HepG2 (cell line): Measurements from ENCODE around the gene AUNIP. TPM values are rescaled to one million over a fixed set of nuclear protein-coding genes. Genes with fewer than 3 reads are reported as not detected.

Experiments
- ATAC-seq: fragments of 200-7000 bp; cut with Tn5 transposase; 3 replicates; pipeline ENCODE4 v1.9.1; 2020; ENCODE audit warnings: mild to moderate bottlenecking, moderate library complexity
- BruUV-seq: library from RNA; stranded (reverse); fragments of 400-500 nt; replicated peaks from 2 replicates; lab custom pipeline; 2021; lab: Mats Ljungman, UMichigan
- CTCF ChIA-PET: fragments of 300-600 bp; formaldehyde crosslinking; extraction: SDS; loops from one replicate; lab custom pipeline; 2021; ENCODE audit warnings: low total read pairs, inconsistent platforms, low intra/inter-chr PET ratio; lab: Yijun Ruan, JAX
- POLR2A ChIA-PET: fragments of 350-600 bp; sonication (Branson Sonifier 250); formaldehyde crosslinking; loops from one replicate; lab custom pipeline; 2020; ENCODE audit warnings: antibody characterized with exemption, inconsistent platforms; lab: Yijun Ruan, JAX
- DNase-seq: peaks from one replicate; pipeline ENCODE4 v3.0.0-alpha.2; 2015; ENCODE audit warnings: low spot score
- FAIRE-seq: peaks from 3 replicates; lab custom pipeline; 2011; peaks lifted over from hg19 to GRCh38; lab: Jason Lieb, UNC
- H2AFZ ChIP-seq: one replicate; pipeline ENCODE4 v1.6.1; 2011; ENCODE audit warnings: low read length, inconsistent platforms
- H3K27ac ChIP-seq: fragments of 300-600 bp; 3 replicates; pipeline ENCODE4 v1.8.0; 2011; ENCODE audit warnings: mixed run types, mild to moderate bottlenecking, mixed read lengths, low read length, inconsistent platforms; ENCODE audit not compliant: insufficient read depth; ENCODE audit errors: extremely low read length
- H3K27me3 ChIP-seq, 2 experiments: fragments of 200-600 bp in 1 of 2; 2 replicates in 1 of 2; 3 replicates in 1 of 2; pipeline versions ENCODE4 v1.6.0 to v1.8.0; 2011; ENCODE audit warnings: low read length in 2 of 2, mild to moderate bottlenecking in 2 of 2, moderate library complexity in 2 of 2, inconsistent platforms in 1 of 2; ENCODE audit not compliant: insufficient read depth in 2 of 2, control insufficient read depth in 1 of 2
- H3K36me3 ChIP-seq, 2 experiments: fragments of 200-600 bp in 1 of 2; replicated peaks in 1 of 2; 2 replicates in 1 of 2; 3 replicates in 1 of 2; pipeline versions ENCODE4 v1.5.1 to v1.8.0; 2011; ENCODE audit warnings: low read length in 2 of 2, inconsistent platforms in 1 of 2; ENCODE audit not compliant: insufficient read depth in 2 of 2, control insufficient read depth in 1 of 2
- H3K4me1 ChIP-seq: 2 replicates; pipeline ENCODE4 v1.5.1; 2012; ENCODE audit warnings: low read length, inconsistent platforms; ENCODE audit not compliant: insufficient read depth
- H3K4me2 ChIP-seq: 2 replicates; pipeline ENCODE4 v1.6.0; 2011; ENCODE audit warnings: low read depth, low read length, inconsistent platforms
- H3K4me3 ChIP-seq, 3 experiments: fragments of 200-600 bp in 1 of 3; sonication (generic), shearing (Covaris generic) in 1 of 3; replicated peaks in 1 of 3; 2 replicates each; pipeline ENCODE4 v1.5.1; 2011 to 2016; ENCODE audit warnings: low read length in 3 of 3, inconsistent platforms in 2 of 3, low read depth in 2 of 3, mild to moderate bottlenecking in 2 of 3, control low read depth in 1 of 3, mixed read lengths in 1 of 3; ENCODE audit not compliant: insufficient read depth in 1 of 3
- H3K79me2 ChIP-seq: one replicate; pipeline ENCODE4 v1.6.1; 2011; ENCODE audit warnings: low read length, inconsistent platforms; ENCODE audit not compliant: insufficient read depth
- H3K9ac ChIP-seq: 2 replicates; pipeline ENCODE4 v1.6.0; 2011; ENCODE audit warnings: mild to moderate bottlenecking, low read depth, low read length, inconsistent platforms; ENCODE audit not compliant: insufficient read depth
- H3K9me3 ChIP-seq: 2 replicates; pipeline ENCODE4 v1.5.1; 2012; ENCODE audit warnings: mild to moderate bottlenecking, low read length
- H4K20me1 ChIP-seq: 2 replicates; pipeline ENCODE4 v1.6.0; 2011; ENCODE audit warnings: inconsistent platforms, mild to moderate bottlenecking, low read length, moderate library complexity; ENCODE audit not compliant: insufficient read depth
- ATF1 ChIP-seq: IDR thresholded peaks from 2 replicates; pipeline ENCODE4 v1.6.1; 2016; ENCODE audit warnings: mild to moderate bottlenecking, control low read depth
- HNRNPK ChIP-seq: fragments of 200-400 bp; formaldehyde crosslinking; IDR thresholded peaks from 2 replicates; pipeline ENCODE4 v1.6.1; 2018; ENCODE audit warnings: low read length, low read depth, moderate library complexity, mild to moderate bottlenecking; ENCODE audit not compliant: poor library complexity, severe bottlenecking
- MTF1 ChIP-seq: sonication (generic); formaldehyde crosslinking; IDR thresholded peaks from 2 replicates; pipeline ENCODE4 v1.5.0; 2020; ENCODE audit warnings: missing genetic modification reagents
- MYC ChIP-seq: sonication (generic); formaldehyde crosslinking; IDR thresholded peaks from 2 replicates; pipeline ENCODE4 v1.9.0; 2021; ENCODE audit warnings: missing genetic modification reagents, borderline replicate concordance
- SATB2 ChIP-seq: sonication (generic); formaldehyde crosslinking; IDR thresholded peaks from 2 replicates; pipeline ENCODE4 v1.5.0; 2020; ENCODE audit warnings: missing genetic modification reagents
- SSRP1 ChIP-seq: IDR thresholded peaks from 2 replicates; pipeline ENCODE4 v1.6.1; 2016; ENCODE audit warnings: control low read depth
- ZNF720 ChIP-seq: sonication (generic); formaldehyde crosslinking; IDR thresholded peaks from 2 replicates; pipeline ENCODE4 v1.4.0; 2020; ENCODE audit warnings: missing genetic modification reagents
- WGBS: methylation state at CpG from one replicate; pipeline ENCODE4 v1.1.6; 2017; ENCODE audit warnings: low lambda C conversion rate; 5-methylcytosine and 5-hydroxymethylcytosine counted together
- in situ Hi-C: cut with HindIII; loops from 2 replicates; pipeline ENCODE4 v1.10.0; 2017; ENCODE audit warnings: low pct_unique_long_range_greater_than_20kb; ENCODE audit not compliant: extremely low pct_ligation_motif_present
- intact Hi-C: fragments of 100-400 bp; cut with micrococcal nuclease; formaldehyde crosslinking; loops from one replicate; pipeline ENCODE4 v1.10.0; 2022; ENCODE audit not compliant: unreplicated experiment
- polyA plus RNA-seq, 8 experiments: library from polyadenylated mRNA; depleted of rRNA in 3 of 8; stranded (reverse) in 7 of 8; unstranded in 1 of 8; fragments of >200 nt; fragmentation: Illumina TruSeq in 4 of 8; extraction: Trizol in 4 of 8; gene quantifications; 2 replicates each; pipeline versions ENCODE4 v1.2.1 to v1.2.3, GENCODE V29; 2011 to 2016; ENCODE audit warnings: low read depth in 4 of 8, missing spikeins in 1 of 8, mixed read lengths in 1 of 8; ENCODE audit not compliant: insufficient read depth in 1 of 8
- total RNA-seq, 5 experiments: library from RNA; depleted of rRNA; stranded (reverse); fragments of >200 nt; fragmentation: Illumina TruSeq; extraction: Trizol; gene quantifications; 2 replicates each; pipeline ENCODE4 v1.2.3, GENCODE V29; 2016; ENCODE audit warnings: low read depth in 1 of 5
- TF ChIP-seq, protein P1 (sequence below): sonication (generic); formaldehyde crosslinking; IDR thresholded peaks from 2 replicates; pipeline ENCODE4 v1.4.0; 2020; ENCODE audit warnings: missing genetic modification reagents
- TF ChIP-seq, protein P2 (sequence below): sonication (generic); formaldehyde crosslinking; IDR thresholded peaks from 2 replicates; pipeline ENCODE4 v1.9.0; 2021; ENCODE audit warnings: mild to moderate bottlenecking, missing genetic modification reagents

Gene AUNIP
- total and polyA plus RNA-seq, 2 of the 13 experiments (the other 11 are each of a cell fraction or from before 2014, with no cell fraction given): 3.8 to 12.3 TPM

DNA sequence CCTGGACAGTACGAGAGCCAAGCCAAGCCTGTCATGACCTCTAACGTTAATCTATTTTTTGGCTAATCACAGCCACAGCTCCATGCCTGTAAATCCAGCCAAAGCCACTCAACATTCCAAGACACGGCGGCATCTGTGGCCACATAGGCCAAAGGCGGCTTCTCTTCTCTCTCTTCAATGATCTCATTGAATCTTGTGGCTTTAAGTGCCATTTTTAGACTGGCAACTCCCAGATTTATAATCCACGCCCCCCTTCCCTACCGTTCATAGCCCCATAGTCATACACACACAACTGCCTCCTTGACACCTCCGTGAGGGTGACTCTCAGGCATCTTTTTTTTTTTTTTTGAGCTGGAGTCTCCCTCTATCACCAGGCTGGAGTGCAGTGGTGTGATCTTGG lies 64.9 kb downstream of the AUNIP start:
- Histone ChIP-seq H3K4me1 (peaks cover 26% of the 10 kb centered on the region), H4K20me1 (no peaks in the 10 kb centered on the region), H2AFZ (no peak overlapping the region), H3K4me2 (no peak overlapping the region), H3K27ac (no peak overlapping the region), H3K27me3 (peaks cover 0 to 30% of the 10 kb centered on the region in 2 experiments; a peak in 3 of 5 replicates), H3K9me3 (no peaks in the 10 kb centered on the region), H3K9ac (no peak overlapping the region), H3K4me3 (no peak overlapping the region), H3K36me3 (no peaks in the 10 kb centered on the region), H3K79me2 (no peaks in the 10 kb centered on the region)
- TF ChIP-seq MYC (CRISPR knock-in tag) (no peak), SATB2 (CRISPR knock-in tag) (no peak), MTF1 (CRISPR knock-in tag) (no peak), HNRNPK (no peak), ATF1 (no peak), ZNF720 (CRISPR knock-in tag) (no peak), SSRP1 (CRISPR knock-in tag) (no peak)
- TF ChIP-seq, protein P1, sequence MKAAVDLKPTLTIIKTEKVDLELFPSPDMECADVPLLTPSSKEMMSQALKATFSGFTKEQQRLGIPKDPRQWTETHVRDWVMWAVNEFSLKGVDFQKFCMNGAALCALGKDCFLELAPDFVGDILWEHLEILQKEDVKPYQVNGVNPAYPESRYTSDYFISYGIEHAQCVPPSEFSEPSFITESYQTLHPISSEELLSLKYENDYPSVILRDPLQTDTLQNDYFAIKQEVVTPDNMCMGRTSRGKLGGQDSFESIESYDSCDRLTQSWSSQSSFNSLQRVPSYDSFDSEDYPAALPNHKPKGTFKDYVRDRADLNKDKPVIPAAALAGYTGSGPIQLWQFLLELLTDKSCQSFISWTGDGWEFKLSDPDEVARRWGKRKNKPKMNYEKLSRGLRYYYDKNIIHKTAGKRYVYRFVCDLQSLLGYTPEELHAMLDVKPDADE (CRISPR knock-in tag): no peak
- TF ChIP-seq, protein P2, sequence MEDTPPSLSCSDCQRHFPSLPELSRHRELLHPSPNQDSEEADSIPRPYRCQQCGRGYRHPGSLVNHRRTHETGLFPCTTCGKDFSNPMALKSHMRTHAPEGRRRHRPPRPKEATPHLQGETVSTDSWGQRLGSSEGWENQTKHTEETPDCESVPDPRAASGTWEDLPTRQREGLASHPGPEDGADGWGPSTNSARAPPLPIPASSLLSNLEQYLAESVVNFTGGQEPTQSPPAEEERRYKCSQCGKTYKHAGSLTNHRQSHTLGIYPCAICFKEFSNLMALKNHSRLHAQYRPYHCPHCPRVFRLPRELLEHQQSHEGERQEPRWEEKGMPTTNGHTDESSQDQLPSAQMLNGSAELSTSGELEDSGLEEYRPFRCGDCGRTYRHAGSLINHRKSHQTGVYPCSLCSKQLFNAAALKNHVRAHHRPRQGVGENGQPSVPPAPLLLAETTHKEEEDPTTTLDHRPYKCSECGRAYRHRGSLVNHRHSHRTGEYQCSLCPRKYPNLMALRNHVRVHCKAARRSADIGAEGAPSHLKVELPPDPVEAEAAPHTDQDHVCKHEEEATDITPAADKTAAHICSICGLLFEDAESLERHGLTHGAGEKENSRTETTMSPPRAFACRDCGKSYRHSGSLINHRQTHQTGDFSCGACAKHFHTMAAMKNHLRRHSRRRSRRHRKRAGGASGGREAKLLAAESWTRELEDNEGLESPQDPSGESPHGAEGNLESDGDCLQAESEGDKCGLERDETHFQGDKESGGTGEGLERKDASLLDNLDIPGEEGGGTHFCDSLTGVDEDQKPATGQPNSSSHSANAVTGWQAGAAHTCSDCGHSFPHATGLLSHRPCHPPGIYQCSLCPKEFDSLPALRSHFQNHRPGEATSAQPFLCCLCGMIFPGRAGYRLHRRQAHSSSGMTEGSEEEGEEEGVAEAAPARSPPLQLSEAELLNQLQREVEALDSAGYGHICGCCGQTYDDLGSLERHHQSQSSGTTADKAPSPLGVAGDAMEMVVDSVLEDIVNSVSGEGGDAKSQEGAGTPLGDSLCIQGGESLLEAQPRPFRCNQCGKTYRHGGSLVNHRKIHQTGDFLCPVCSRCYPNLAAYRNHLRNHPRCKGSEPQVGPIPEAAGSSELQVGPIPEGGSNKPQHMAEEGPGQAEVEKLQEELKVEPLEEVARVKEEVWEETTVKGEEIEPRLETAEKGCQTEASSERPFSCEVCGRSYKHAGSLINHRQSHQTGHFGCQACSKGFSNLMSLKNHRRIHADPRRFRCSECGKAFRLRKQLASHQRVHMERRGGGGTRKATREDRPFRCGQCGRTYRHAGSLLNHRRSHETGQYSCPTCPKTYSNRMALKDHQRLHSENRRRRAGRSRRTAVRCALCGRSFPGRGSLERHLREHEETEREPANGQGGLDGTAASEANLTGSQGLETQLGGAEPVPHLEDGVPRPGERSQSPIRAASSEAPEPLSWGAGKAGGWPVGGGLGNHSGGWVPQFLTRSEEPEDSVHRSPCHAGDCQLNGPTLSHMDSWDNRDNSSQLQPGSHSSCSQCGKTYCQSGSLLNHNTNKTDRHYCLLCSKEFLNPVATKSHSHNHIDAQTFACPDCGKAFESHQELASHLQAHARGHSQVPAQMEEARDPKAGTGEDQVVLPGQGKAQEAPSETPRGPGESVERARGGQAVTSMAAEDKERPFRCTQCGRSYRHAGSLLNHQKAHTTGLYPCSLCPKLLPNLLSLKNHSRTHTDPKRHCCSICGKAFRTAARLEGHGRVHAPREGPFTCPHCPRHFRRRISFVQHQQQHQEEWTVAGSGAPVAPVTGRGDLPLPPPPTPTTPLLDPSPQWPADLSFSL (CRISPR knock-in tag): no peak
- in situ Hi-C loops: no loop called here
- BruUV-seq: no TSS peak
- intact Hi-C loops: no loop called here
- no peak for ATAC-seq
- FAIRE-seq: no peak
- no peak for DNase-seq
- ChIA-PET CTCF (no interaction called here), POLR2A (no interaction called here)
- WGBS: 41% methylated on average over 8 of the region's 8 CpGs
